HG02970 (cell line): ENCODE results near the gene DNAAF2.
"Not testable (repeated sequence)": the region's sequence is repeated elsewhere in the genome, so short reads cannot be mapped to it uniquely, and the experiment has no call there.

ENCODE experiments used
- ATAC-seq: cut with Tn5 transposase; IDR thresholded peaks from one replicate; pipeline ENCODE4 v1.9.1; 2021; ENCODE audit warnings: mild to moderate bottlenecking, moderate library complexity, moderate number of reproducible peaks; ENCODE audit not compliant: unreplicated experiment, low FRiP score

Gene DNAAF2

DNA sequence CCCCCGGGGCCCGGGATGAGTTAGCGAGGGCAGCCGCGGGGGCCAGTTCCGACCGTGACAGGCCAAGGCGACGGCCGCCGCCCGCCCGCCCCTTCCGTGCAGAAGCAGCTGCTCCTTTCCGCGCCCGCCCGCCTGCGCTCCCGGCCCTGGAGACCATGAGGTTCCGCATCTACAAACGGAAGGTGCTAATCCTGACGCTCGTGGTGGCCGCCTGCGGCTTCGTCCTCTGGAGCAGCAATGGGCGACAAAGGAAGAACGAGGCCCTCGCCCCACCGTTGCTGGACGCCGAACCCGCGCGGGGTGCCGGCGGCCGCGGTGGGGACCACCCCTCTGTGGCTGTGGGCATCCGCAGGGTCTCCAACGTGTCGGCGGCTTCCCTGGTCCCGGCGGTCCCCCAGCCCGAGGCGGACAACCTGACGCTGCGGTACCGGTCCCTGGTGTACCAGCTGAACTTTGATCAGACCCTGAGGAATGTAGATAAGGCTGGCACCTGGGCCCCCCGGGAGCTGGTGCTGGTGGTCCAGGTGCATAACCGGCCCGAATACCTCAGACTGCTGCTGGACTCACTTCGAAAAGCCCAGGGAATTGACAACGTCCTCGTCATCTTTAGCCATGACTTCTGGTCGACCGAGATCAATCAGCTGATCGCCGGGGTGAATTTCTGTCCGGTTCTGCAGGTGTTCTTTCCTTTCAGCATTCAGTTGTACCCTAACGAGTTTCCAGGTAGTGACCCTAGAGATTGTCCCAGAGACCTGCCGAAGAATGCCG, 13.7 kb downstream of the DNAAF2 start:
- peak; percentile 29 for ATAC-seq

DNA sequence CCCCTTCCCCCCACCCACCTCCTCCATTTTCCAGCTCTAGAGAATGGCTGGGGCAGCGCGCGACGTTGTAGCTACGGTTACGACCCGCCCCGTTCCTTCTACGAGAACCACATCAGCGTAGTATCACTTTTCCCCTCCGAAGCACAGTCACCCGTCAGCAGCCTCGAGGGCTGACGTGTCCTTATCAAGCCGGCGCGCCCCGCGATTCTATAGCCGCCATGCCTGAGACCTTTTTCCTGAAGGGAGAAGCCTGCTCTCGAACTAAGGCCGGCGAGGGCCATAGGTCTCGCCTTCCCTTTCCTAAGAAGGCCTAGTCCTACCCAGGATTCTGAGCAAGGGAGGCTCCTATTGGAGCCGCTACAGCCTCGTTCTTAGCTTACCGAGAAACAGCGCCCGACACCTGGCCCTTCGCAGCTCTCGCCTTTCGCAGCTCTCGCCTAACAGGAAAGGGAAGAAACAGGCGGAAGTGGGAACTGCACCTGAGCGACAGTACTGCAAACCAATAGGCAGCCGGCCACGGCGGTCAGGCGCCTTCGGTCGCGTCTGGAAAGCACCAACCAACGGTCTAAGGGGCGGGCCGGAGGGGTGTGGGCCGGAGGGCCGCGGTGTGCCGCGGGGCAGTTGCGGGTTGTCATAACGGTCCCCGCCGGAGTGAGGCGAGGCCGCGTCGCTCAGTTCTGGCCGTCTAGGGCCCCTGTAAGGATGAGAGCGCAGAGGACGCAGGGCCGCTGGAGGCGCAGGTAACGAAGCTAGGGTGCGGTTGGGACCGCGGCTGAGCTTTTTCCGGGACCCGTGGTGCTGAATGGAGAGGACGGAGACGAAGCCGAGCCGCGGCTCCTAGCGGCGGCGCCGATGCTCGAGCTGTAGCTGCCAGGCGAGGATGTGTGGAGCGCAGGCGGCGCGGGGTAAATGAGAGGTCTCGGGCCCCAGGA, 14.6 kb downstream of the DNAAF2 start, which contains the start of the genes MGAT2 and RPL36AL:
Gene MGAT2 (plus strand): TSS at position 618 of the 932 bp plus-strand sequence. CDS start 470 bp downstream, outside the sequence.
Gene RPL36AL (minus strand): TSS at position 445 of the 932 bp plus-strand sequence. CDS start 1,522 bp downstream, outside the sequence.
- peak; percentile 93 for ATAC-seq

DNA sequence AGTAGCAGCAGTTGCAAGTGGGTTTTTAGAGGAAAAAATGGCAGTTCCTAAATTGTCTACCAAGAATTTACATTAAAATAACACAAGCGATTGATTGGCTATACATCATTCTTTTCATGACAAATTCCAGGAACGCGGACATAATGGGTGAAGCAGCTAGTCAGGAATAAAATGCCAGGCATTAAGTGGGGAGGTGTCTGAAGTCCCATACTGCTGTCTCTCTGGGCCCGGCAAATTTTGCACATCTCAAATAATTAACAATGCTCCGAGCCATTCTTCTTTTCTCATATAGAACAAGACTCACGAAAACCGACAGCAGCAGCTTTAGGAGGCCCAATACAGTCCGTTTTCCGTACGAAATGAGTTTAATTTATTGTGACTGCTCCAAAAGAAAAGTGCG, 15.3 kb downstream of the DNAAF2 start:
- ATAC-seq: no peak

DNA sequence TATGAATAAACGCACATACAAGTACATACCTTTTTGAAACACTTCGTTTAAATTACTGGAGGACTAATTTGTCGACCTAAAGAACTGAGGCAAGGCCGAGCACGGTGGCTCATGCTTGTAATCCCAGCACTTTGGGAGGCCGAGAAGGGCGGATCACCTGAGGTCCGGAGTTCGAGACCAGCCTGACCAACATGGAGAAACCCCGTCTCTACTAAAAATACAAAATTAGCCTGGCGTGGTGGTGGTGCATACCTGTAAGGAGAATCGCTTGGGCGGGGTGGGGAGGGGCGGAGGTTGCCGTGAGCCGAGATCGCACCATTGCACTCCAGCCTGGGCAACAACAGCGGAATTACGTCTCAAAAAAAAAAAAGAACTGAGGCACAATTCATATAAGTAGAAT, 15.8 kb downstream of the DNAAF2 start:
- ATAC-seq: not testable (repeated sequence)

DNA sequence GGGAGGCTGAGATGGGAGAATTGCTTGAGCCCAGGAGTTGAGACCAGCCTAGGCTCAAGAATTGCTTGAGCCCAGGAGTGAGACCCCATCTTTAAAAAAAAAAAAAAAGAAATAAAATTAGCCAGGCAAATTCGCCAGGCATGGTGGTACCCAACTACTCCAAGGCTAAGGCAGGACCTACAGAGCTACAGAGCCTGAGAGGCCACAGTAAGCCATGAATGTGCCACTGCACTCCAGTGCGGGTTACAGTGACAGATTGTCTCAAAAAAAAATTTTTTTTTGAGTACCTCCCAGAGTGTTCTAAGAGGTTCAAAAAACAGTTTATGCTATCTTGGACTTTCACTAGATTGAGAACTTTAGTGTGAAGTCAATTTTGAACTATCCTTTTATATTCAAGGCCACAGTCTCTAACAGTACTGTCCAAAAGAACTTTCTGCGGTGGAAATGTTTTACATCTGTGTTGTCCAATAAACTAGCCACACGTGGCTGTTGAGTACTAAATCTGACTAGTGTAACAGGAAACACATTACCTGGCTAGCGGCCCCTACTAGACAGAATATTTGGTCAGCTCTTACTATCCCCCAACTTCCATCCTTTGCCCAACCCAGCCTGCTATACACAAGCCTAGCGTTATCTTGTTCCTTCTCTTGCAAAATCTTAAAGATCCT, 17.1 kb downstream of the DNAAF2 start:
- ATAC-seq: no peak

DNA sequence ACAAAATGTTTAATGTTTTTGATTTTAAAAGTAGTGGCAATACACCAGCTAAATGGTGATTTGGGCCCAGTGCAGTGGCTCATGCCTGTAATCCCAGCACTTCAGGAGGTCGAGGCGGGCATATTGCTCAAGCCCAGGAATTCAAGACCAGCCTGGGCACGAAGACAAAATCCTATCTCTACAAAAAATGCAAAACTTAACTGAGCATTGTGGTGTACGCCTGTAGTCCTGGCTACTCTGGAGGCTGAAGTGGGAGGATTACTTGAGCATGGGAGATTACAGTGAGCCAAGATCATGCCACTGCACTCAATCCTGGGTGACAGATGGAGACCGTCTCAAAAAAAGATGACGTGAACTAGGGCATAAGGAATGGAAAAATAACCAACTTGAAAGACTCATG, 19.3 kb downstream of the DNAAF2 start:
- no peak for ATAC-seq

DNA sequence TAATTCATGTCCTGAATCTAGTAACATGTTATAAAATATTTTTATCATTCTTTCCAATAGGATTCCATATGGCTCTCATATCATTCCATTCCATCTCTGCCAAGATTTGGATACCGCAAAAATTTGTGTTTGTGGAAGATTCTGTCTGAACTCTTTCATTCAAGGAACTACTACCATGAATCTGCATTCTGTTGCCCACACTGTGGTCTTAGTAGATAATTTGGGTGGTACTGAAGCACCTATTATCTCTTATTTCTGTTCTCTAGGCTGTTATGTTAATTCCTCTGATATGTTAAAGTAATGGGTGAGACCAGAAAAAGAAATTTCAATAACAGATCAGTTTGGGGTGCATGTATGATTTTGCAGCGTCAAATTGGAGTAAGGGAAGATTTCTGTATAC, 20.8 kb downstream of the DNAAF2 start:
- no peak for ATAC-seq

DNA sequence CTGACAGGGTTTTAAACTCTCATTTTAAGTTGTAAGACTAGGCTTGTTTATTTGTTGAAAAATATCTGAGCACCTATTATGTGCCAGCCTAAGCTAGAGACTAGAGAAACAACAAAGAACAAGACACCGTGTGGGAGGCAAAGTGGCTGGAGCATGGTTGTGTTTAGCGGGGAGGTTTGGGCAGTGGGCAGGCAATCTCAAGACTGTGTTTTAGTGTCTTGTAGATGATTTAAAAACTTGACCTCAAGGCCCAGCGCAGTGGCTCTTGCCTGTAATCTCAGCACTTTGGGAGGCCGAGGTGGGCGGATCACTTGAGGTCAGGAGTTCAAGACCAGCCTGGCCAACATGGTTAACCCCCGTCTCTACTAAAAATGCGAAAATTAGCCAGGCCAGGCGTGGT, 22.4 kb downstream of the DNAAF2 start:
- ATAC-seq: no peak

DNA sequence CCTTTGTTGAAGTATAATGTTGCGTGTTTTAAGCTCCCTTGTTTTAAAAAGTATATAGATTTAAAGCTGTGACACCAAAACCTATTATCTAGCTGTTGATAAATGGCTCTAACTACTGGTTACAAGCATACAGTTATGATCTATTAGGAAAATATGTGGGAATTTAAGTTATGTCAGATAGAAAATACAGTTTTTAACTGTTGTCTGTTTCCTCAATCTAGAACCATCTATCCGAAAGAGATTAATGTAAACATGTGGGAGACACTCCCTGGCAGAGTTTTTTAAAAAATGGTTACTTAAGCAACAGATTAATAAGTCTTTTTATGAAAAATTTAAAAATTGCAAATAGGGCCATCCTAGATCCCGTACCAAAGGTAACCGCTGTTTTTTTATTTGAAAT, 22.8 kb downstream of the DNAAF2 start:
- no peak for ATAC-seq

DNA sequence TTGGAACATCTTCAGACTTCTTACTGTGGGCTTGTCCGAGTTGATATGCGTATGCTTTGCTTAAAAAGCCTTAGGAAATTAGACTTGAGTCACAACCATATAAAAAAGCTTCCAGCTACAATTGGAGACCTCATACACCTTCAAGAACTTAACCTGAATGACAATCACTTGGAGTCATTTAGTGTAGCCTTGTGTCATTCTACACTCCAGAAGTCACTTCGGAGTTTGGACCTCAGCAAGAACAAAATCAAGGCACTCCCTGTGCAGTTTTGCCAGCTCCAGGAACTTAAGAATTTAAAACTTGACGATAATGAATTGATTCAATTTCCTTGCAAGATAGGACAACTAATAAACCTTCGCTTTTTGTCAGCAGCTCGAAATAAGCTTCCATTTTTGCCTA, 27.5 kb downstream of the DNAAF2 start:
- ATAC-seq: no peak

DNA sequence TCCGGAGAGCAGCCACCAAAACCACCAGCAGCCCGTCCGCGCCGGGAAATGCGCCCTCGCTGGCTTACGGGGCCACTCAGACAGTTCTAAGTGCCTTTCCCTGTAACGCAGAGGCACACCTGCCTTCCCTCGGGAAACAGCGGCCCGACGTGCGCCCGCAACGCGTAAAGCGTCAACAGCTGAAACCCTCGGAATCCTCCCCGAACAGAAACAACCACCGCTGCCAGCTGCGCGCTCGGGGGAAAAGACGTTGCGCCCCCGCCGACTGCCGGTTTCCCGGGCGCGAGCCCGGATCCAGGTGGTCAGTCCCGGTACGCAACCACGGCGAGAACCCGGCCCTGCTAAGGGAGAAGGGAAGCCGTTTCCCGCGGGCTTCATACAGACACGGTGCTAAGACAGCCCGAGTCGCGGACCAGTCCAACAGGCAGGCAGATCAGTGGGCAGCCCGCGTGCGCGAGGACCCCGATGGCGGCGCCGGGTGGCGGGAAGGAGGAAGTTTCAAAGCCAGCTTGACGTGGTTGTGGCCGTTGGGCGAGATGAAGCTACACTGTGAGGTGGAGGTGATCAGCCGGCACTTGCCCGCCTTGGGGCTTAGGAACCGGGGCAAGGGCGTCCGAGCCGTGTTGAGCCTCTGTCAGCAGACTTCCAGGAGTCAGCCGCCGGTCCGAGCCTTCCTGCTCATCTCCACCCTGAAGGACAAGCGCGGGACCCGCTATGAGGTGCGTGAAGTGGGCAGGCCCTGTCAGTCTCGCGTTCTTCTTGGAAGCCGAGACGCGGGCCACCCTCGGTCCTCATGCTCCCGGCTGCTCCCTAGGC, 36.4 kb downstream of the DNAAF2 start, which contains the start of gene LRR1:
Gene LRR1 (plus strand): TSS at position 456 of the 816 bp plus-strand sequence. CDS start 81 bp downstream, at position 537.
- ATAC-seq: peak; percentile 60

DNA sequence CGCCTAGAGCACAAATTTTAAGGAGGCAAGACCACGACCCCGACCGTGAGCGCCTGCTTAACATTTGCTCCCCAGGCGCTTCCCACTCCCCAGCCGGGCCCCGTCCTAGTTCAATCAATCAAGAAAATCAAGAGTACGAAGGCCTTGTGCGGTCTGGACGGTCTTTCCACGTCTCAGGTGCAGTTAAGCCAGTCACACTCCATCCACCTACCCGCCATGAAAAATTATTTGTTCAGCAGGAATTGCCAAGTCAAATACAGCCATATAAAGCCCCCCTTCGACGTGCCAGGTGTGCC, 36.9 kb downstream of the DNAAF2 start:
- no peak for ATAC-seq

DNA sequence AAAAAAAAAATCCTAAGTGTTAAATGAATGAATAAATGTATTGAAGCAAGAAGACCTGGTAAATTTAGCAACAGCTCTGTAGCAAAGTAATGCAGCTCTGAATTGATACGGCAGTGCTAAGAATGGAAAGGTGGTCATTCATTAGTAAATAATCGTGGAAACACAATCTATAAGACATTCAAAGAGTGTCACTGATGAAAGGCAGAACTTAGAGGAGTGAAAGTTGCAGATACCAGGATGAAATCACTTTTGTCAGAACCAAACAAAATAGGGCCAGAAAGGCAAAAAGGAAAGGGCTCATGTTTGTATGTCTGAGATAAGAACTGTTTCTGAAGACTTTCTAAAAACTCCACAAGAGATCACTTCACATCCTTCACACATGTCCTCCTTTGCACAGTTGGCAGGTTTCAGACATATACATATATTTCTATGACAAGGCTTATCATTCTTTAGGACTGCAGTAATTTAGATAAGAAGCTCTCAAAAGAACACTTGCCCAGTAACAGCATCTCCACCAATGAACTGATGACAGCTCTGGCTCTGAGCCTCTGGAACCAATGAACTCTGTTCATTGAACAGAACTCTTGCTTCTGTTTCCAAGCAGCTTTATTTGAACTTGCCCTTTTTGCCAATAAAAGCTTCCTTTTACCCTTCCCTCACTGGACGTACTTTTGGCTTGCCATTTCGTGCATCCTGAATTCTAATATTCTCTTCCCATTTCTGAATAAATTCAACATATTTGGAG, 40.5 kb downstream of the DNAAF2 start:
- no peak for ATAC-seq

DNA sequence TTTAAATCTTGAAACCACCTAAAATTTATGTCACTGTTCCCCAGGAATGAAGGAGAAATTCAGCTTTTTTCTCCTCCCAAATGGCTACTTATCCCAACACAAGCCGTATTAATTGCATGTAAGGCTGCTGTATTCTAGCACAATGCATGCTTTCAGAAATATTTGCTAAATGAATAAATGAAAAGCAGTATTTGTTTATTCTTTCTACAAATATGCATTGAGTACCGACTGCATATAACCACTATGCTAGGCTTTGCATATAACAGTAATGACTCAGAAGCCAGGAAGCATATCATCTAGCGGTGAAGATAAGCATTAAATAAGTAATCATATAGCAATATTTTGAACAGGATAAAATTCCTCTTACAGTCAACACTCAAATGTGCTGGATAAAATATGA, 42.0 kb downstream of the DNAAF2 start:
- no peak for ATAC-seq

DNA sequence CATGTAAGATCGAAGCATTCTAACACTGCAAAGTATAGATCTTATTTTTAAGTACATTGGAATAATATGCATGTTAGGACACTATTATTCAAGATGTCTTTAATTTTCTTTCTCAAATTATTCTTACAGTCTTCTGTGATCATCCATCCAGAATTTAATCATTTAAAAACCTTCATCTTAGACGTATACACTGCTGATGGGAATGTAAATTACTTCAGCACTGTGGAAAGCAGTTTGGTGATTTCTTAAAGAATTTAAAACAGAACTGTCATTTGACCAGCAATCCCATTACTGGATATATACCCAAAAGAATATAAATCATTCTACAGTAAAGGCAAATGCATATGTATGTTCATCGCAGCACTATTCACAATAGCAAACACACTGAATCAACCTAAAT, 45.7 kb downstream of the DNAAF2 start:
- no peak for ATAC-seq

DNA sequence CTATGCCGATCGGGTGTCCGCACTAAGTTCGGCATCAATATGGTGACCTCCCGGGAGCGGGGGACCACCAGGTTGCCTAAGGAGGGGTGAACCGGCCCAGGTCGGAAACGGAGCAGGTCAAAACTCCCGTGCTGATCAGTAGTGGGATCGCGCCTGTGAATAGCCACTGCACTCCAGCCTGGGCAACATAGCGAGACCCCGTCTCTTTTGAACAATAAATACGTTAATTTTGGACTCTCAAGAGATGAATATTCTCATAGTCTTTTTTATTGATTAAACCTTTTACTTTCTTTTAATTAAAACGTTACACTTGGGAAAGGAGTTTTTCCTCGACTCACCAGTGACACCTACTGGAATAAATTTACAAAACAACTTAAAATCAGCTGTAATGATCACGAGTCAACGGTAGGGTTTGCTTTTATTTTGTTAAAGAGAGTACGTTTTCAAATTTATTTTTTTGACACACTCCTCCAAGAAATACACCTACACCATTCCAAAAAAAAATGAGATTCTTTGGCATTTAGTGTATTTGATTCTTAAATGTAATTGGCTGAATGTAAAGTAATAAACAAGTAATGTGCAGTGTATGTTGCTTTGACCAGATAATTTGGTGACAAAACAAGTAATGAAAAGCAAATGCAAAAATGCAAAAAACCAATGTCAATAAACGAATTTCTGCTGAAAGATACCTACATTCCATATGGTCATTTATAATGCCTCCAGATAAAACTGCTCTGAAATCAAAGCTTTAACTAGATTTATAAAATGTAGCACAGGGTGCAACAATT, 48.2 kb downstream of the DNAAF2 start:
- ATAC-seq: peak; percentile 42

DNA sequence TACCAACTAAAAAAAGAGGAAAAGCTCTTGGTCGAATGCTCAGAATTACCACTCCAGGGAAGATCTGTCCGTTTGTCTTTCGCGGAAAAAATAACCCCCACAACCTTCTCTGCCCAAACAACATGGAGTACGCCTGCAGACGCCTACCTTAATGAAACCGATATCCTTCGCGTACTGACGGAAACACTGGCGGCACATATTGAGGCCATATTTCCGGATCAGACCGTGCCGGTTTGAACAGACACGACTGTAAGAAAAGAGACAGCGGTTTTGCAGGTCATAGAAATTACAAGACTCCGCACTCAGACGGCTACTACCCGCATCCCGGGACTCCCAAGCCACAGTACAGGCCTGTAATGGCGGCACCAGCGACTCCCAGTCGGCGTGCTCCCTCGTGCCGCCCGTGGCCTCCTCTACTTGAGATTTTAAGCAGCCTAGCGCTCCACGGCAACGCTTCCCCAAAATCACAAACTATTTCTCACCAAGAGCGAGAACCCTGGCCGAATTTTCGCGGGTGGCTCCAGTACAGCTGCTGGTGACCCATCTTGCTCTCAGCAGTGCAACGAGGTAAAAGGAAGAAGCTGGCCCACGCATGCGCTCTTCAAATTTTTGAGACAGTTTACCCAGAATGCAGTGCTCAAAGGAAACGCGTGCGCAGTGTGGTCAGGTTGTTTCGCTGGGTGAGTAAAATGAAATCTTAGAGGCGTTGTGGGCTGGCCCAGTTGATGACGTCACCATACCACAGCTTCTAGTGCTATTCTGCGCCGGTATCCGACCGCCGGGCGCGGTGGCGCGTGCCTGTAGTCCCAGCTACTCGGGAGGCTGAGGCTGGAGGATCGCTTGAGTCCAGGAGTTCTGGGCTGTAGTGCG, 49.0 kb downstream of the DNAAF2 start, which contains the start of gene RPS29:
Gene RPS29 (minus strand): TSS at position 578 of the 870 bp plus-strand sequence. CDS start 34 bp downstream, at position 544.
- ATAC-seq: peak; percentile 96
